Neural cell (in vitro differentiated cells): ENCODE measurements around the gene SAMD14. TPM values are rescaled to one million over a fixed set of nuclear protein-coding genes. Genes with fewer than 3 reads are reported as not detected.

ENCODE experiments used
- H2AFZ ChIP-seq: fragments of 200-600, 300-800 bp; sonication (generic), shearing (Covaris generic); 2 replicates; pipeline ENCODE4 v1.6.0; 2014; ENCODE audit warnings: low read depth, mild to moderate bottlenecking, antibody characterized with exemption, low read length, moderate library complexity
- H3F3A ChIP-seq: fragments of 200-600 bp; shearing (Covaris generic); 2 replicates; pipeline ENCODE4 v1.6.1; 2016; ENCODE audit warnings: mild to moderate bottlenecking, moderate library complexity, mixed read lengths, antibody characterized with exemption, low read length; ENCODE audit not compliant: insufficient read depth, poor library complexity, severe bottlenecking
- H3K27ac ChIP-seq: fragments of 200-600, 300-800 bp; sonication (generic), shearing (Covaris generic); 2 replicates; pipeline ENCODE4 v1.5.1; 2014; ENCODE audit warnings: mild to moderate bottlenecking, low read length, moderate library complexity
- H3K27me3 ChIP-seq: fragments of 300-800, 200-600 bp; sonication (generic), shearing (Covaris generic); 2 replicates; pipeline ENCODE4 v1.6.0; 2014; ENCODE audit warnings: mild to moderate bottlenecking, low read depth, low read length, moderate library complexity; ENCODE audit not compliant: insufficient read depth
- H3K36me3 ChIP-seq: fragments of 300-800, 200-600 bp; sonication (generic), shearing (Covaris generic); 2 replicates; pipeline ENCODE4 v1.5.1; 2014; ENCODE audit warnings: mild to moderate bottlenecking, antibody characterized with exemption, low read length, moderate library complexity; ENCODE audit not compliant: insufficient read depth
- H3K4me2 ChIP-seq: fragments of 300-800, 200-600 bp; sonication (generic), shearing (Covaris generic); 2 replicates; pipeline ENCODE4 v1.6.0; 2014; ENCODE audit warnings: mild to moderate bottlenecking, low read length
- H3K4me3 ChIP-seq: fragments of 300-800, 200-600 bp; sonication (generic), shearing (Covaris generic); 2 replicates; pipeline ENCODE4 v1.5.1; 2014; ENCODE audit warnings: mild to moderate bottlenecking, low read length, moderate library complexity
- H3K79me2 ChIP-seq: fragments of 200-600 bp; shearing (Covaris generic); replicated peaks from 2 replicates; pipeline ENCODE4 v1.6.0; 2014; ENCODE audit warnings: mild to moderate bottlenecking, low read length, moderate library complexity; ENCODE audit not compliant: insufficient read depth
- H3K9ac ChIP-seq: fragments of 300-800, 200-600 bp; sonication (generic), shearing (Covaris generic); 2 replicates; pipeline ENCODE4 v1.6.1; 2016; ENCODE audit warnings: mild to moderate bottlenecking, low read length, mixed read lengths
- H3K9me2 ChIP-seq: fragments of 200-600 bp; shearing (Covaris generic); 2 replicates; pipeline ENCODE4 v1.6.1; 2016; ENCODE audit warnings: mild to moderate bottlenecking, low read length, mixed read lengths; ENCODE audit not compliant: insufficient read depth
- H3K9me3 ChIP-seq: fragments of 200-600, 300-800 bp; sonication (generic), shearing (Covaris generic); 2 replicates; pipeline ENCODE4 v1.6.1; 2016; ENCODE audit warnings: mild to moderate bottlenecking, mixed run types, low read length, moderate library complexity, mixed read lengths
- H4K20me1 ChIP-seq: fragments of 200-600 bp; shearing (Covaris generic); 2 replicates; pipeline ENCODE4 v1.6.1; 2016; ENCODE audit warnings: mild to moderate bottlenecking, mixed run types; ENCODE audit not compliant: insufficient read depth
- EP300 ChIP-seq: fragments of 450-650 bp; conservative IDR thresholded peaks from 2 replicates; pipeline ENCODE4 v1.6.1; 2014; ENCODE audit warnings: antibody characterized with exemption, mild to moderate bottlenecking, moderate library complexity; ENCODE audit not compliant: poor library complexity, severe bottlenecking
- EZH2 ChIP-seq: fragments of 200-600, 300-800 bp; shearing (Covaris generic), sonication (generic); IDR thresholded peaks from 2 replicates; pipeline ENCODE4 v1.6.1; 2014; ENCODE audit warnings: antibody characterized with exemption, low read length, borderline replicate concordance, mild to moderate bottlenecking; ENCODE audit not compliant: insufficient read depth, poor library complexity, severe bottlenecking
- MXI1 ChIP-seq: fragments of 450-650 bp; conservative IDR thresholded peaks from 2 replicates; pipeline ENCODE4 v1.6.1; 2014; ENCODE audit warnings: antibody characterized with exemption, mild to moderate bottlenecking; ENCODE audit not compliant: poor library complexity, severe bottlenecking
- POLR2AphosphoS5 ChIP-seq: IDR thresholded peaks from 2 replicates; pipeline ENCODE4 v1.6.1; 2012
- RAD21 ChIP-seq: fragments of 450-650 bp; conservative IDR thresholded peaks from 2 replicates; pipeline ENCODE4 v1.6.1; 2014; ENCODE audit warnings: antibody characterized with exemption, mild to moderate bottlenecking, moderate library complexity
- SMC3 ChIP-seq: fragments of 450-650 bp; conservative IDR thresholded peaks from 2 replicates; pipeline ENCODE4 v1.6.1; 2014; ENCODE audit warnings: antibody characterized with exemption, mild to moderate bottlenecking, moderate library complexity; ENCODE audit not compliant: poor library complexity
- TAF1 ChIP-seq: IDR thresholded peaks from 2 replicates; pipeline ENCODE4 v1.6.1; 2012; ENCODE audit warnings: low read depth
- polyA plus RNA-seq: library from polyadenylated mRNA; depleted of rRNA; stranded (reverse); fragments of >200 nt; gene quantifications from 2 replicates; pipeline ENCODE4 v1.2.3, GENCODE V29; 2014
- TF ChIP-seq, protein P1 (sequence below): fragments of 450-650 bp; IDR thresholded peaks from 2 replicates; pipeline ENCODE4 v1.5.1; 2014; ENCODE audit warnings: antibody characterized with exemption, mild to moderate bottlenecking, moderate library complexity; ENCODE audit not compliant: poor library complexity, severe bottlenecking
- TF ChIP-seq, protein P2 (sequence below): IDR thresholded peaks from 2 replicates; pipeline ENCODE4 v1.6.1; 2012; ENCODE audit warnings: borderline replicate concordance

The SAMD14 gene
- polyA plus RNA-seq, 1 donor from 2014 or later, result 105 TPM

DNA sequence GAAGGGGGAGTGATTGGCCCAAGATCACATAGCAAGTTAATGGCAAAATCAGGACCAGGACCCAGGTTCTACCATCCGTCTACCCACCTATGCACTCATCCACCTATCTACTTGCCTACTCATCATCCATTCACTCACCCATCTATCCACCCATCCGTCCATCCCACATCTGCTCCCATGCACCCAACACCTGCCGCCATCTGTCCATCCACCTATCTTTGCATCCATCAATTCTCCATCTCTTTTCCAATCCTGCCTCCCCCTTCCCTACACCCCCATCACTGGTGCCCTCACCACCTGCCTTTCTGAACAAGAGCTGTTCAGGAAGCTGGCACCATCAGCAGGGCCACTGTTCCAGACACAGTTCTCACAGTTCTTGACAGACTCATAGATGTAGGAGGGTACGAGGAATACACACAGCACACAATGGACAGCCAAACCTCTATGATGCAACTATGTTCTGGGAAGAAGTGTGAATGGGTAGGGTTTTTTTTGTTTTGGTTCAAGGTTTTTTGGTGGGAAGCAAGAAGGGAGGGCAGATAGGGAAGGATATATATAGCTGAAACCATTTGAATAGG lies 4.5 kb downstream of the SAMD14 start:
- Histone ChIP-seq H2AFZ (no peak overlapping the region), H4K20me1 (no peaks in the 10 kb centered on the region), H3K9me2 (no peaks in the 10 kb centered on the region), H3K9ac (no peak overlapping the region), H3K4me3 (no peak overlapping the region), H3K27ac (no peak overlapping the region), H3F3A (no peaks in the 10 kb centered on the region), H3K9me3 (no peaks in the 10 kb centered on the region), H3K4me2 (no peak overlapping the region), H3K79me2 (peaks cover 17% of the 10 kb centered on the region), H3K27me3 (no peaks in the 10 kb centered on the region), H3K36me3 (peaks cover 4% of the 10 kb centered on the region)
- no peak for TF ChIP-seq RAD21
- TF ChIP-seq, protein P1, sequence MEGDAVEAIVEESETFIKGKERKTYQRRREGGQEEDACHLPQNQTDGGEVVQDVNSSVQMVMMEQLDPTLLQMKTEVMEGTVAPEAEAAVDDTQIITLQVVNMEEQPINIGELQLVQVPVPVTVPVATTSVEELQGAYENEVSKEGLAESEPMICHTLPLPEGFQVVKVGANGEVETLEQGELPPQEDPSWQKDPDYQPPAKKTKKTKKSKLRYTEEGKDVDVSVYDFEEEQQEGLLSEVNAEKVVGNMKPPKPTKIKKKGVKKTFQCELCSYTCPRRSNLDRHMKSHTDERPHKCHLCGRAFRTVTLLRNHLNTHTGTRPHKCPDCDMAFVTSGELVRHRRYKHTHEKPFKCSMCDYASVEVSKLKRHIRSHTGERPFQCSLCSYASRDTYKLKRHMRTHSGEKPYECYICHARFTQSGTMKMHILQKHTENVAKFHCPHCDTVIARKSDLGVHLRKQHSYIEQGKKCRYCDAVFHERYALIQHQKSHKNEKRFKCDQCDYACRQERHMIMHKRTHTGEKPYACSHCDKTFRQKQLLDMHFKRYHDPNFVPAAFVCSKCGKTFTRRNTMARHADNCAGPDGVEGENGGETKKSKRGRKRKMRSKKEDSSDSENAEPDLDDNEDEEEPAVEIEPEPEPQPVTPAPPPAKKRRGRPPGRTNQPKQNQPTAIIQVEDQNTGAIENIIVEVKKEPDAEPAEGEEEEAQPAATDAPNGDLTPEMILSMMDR, result no peak
- no peak for TF ChIP-seq SMC3

DNA sequence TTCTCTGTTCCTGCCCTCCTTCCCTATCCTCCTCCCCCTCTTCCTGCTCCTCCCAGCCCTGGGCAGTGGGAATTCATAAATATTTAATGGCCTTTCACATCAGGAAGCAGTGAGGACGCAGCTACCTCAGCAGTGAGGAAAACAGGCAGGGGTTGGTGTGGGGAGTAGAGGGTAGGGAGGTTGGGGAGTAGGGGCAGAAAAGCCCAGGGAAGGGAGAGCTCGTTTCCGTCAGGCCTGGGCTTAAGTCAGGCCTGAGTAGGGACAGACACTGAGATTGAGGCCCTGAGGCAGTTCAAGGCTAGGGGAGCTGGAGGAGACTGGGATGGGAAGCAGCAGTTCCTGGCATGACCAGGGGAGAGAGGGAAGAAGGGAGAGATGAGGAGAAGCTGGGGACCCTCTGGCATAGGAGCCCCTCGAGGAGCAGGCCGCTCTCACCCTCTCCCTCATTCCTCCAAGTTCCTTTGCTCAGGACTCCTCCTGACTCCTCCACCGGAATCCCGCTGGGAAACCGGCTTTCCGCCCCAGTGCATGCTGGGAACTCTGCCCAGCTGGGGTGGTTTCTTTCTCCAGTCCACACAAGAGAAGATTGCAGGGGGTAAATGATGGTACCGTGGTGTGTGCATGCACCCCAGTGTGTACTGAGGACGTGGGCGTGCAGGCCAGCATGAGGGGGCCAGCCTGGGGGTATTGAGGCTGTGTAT lies 6.2 kb downstream of the SAMD14 start:
- no peaks in the 10 kb centered on the region for H3K9me3 ChIP-seq
- H4K20me1 ChIP-seq, result no peaks in the 10 kb centered on the region
- H3K27ac ChIP-seq, result peak overlapping the region; percentile 33
- no peaks in the 10 kb centered on the region for H3K27me3 ChIP-seq
- H3F3A ChIP-seq, result no peaks in the 10 kb centered on the region
- TF ChIP-seq, protein P1, result no peak
- TF ChIP-seq POLR2AphosphoS5 (no peak), EZH2 (no peak), SMC3 (no peak), TAF1 (no peak), MXI1 (no peak), RAD21 (no peak), EP300 (no peak)
- TF ChIP-seq, protein P2, sequence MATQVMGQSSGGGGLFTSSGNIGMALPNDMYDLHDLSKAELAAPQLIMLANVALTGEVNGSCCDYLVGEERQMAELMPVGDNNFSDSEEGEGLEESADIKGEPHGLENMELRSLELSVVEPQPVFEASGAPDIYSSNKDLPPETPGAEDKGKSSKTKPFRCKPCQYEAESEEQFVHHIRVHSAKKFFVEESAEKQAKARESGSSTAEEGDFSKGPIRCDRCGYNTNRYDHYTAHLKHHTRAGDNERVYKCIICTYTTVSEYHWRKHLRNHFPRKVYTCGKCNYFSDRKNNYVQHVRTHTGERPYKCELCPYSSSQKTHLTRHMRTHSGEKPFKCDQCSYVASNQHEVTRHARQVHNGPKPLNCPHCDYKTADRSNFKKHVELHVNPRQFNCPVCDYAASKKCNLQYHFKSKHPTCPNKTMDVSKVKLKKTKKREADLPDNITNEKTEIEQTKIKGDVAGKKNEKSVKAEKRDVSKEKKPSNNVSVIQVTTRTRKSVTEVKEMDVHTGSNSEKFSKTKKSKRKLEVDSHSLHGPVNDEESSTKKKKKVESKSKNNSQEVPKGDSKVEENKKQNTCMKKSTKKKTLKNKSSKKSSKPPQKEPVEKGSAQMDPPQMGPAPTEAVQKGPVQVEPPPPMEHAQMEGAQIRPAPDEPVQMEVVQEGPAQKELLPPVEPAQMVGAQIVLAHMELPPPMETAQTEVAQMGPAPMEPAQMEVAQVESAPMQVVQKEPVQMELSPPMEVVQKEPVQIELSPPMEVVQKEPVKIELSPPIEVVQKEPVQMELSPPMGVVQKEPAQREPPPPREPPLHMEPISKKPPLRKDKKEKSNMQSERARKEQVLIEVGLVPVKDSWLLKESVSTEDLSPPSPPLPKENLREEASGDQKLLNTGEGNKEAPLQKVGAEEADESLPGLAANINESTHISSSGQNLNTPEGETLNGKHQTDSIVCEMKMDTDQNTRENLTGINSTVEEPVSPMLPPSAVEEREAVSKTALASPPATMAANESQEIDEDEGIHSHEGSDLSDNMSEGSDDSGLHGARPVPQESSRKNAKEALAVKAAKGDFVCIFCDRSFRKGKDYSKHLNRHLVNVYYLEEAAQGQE, result no peak
- peak overlapping the region; percentile 31 for H3K9ac ChIP-seq
- H3K79me2 ChIP-seq, result peaks cover 14% of the 10 kb centered on the region
- H3K4me2 ChIP-seq, result no peak overlapping the region
- peaks cover 4% of the 10 kb centered on the region for H3K36me3 ChIP-seq
- peak overlapping the region; percentile 30 for H3K4me3 ChIP-seq
- H2AFZ ChIP-seq, result no peak overlapping the region
- H3K9me2 ChIP-seq, result no peaks in the 10 kb centered on the region
